ENCODE results near the gene B4GALT7.
"Not testable (repeated sequence)": the region's sequence is repeated elsewhere in the genome, so short reads cannot be mapped to it uniquely, and the experiment has no call there.

Gene B4GALT7

GRCh38 chr5:177610131-177610769, 10.3 kb downstream of the B4GALT7 start:
- no peak for DNase-seq

- no peak for DNase-seq
Observed at GRCh38 chr5:177610770-177611445, 11.0 kb downstream of the B4GALT7 start.

- no peak for DNase-seq
Observed at GRCh38 chr5:177611446-177612214, 11.7 kb downstream of the B4GALT7 start.

- no peak for DNase-seq
Observed at GRCh38 chr5:177612215-177612673, 12.3 kb downstream of the B4GALT7 start.

- DNase-seq = no peak
Observed at GRCh38 chr5:177620560-177620959, 20.6 kb downstream of the B4GALT7 start.

- not testable (repeated sequence) for DNase-seq
Observed at GRCh38 chr5:177624172-177624571, 24.2 kb downstream of the B4GALT7 start.

- DNase-seq = not testable (repeated sequence)
Observed at GRCh38 chr5:177630186-177630585, 30.3 kb downstream of the B4GALT7 start.

- not testable (repeated sequence) for DNase-seq
Observed at GRCh38 chr5:177634912-177635311, 35.0 kb downstream of the B4GALT7 start.

- not testable (repeated sequence) for DNase-seq
Observed at GRCh38 chr5:177645462-177645861, 45.5 kb downstream of the B4GALT7 start.

- not testable (repeated sequence) for DNase-seq
Observed at GRCh38 chr5:177651235-177651634, 51.3 kb downstream of the B4GALT7 start.

GRCh38 chr5:177657846-177658245, 57.9 kb downstream of the B4GALT7 start:
- not testable (repeated sequence) for DNase-seq

GRCh38 chr5:177658542-177658941, 58.6 kb downstream of the B4GALT7 start:
- DNase-seq = not testable (repeated sequence)
